ENCODE data around the gene HIF1A.
A peak's percentile ranks its signal among the peaks of the same experiment; 100 is the strongest.
"Not testable (repeated sequence)": the region's sequence is repeated elsewhere in the genome, so short reads cannot be mapped to it uniquely, and the experiment has no call there.

The HIF1A gene

GRCh38 chr14:61710853-61711817 is 15.8 kb downstream of the HIF1A start:
- DNase-seq = peak in 2 of 3 experiments; percentile 40 to 80

GRCh38 chr14:61712137-61712536 is 16.8 kb downstream of the HIF1A start:
- DNase-seq = no peak

- DNase-seq = no peak
Observed at GRCh38 chr14:61713724-61714437, 18.6 kb downstream of the HIF1A start.

- no peak for DNase-seq
Observed at GRCh38 chr14:61716956-61717355, 21.6 kb downstream of the HIF1A start.

GRCh38 chr14:61718039-61718438 is 22.7 kb downstream of the HIF1A start:
- DNase-seq = peak in 1 of 3 experiments; percentile 6

- no peak for DNase-seq
Observed at GRCh38 chr14:61719344-61720293, 24.3 kb downstream of the HIF1A start.

- DNase-seq = no peak
Observed at GRCh38 chr14:61720294-61720661, 25.0 kb downstream of the HIF1A start.

GRCh38 chr14:61720741-61721140 is 25.4 kb downstream of the HIF1A start:
- no peak for DNase-seq

GRCh38 chr14:61724133-61724532 is 28.8 kb downstream of the HIF1A start:
- DNase-seq = no peak

- no peak for DNase-seq
Observed at GRCh38 chr14:61726778-61727658, 31.7 kb downstream of the HIF1A start.

- peak in 2 of 3 experiments; percentile 21 to 43 for DNase-seq
Observed at GRCh38 chr14:61730756-61731373, 35.6 kb downstream of the HIF1A start.

GRCh38 chr14:61733972-61734371 is 38.7 kb downstream of the HIF1A start:
- DNase-seq = no peak

GRCh38 chr14:61736751-61737150 is 41.4 kb downstream of the HIF1A start:
- no peak for DNase-seq

- DNase-seq = no peak
Observed at GRCh38 chr14:61737915-61738314, 42.6 kb downstream of the HIF1A start.

GRCh38 chr14:61739133-61739532 is 43.8 kb downstream of the HIF1A start:
- no peak for DNase-seq

GRCh38 chr14:61742371-61742770 is 47.1 kb downstream of the HIF1A start:
- DNase-seq = no peak

GRCh38 chr14:61744238-61744637 is 48.9 kb downstream of the HIF1A start:
- DNase-seq = no peak

- DNase-seq = not testable (repeated sequence)
Observed at GRCh38 chr14:61746346-61746745, 51.0 kb downstream of the HIF1A start.

GRCh38 chr14:61746881-61747280 is 51.6 kb downstream of the HIF1A start:
- no peak for DNase-seq

GRCh38 chr14:61747342-61747741 is 52.0 kb downstream of the HIF1A start:
- no peak for DNase-seq

GRCh38 chr14:61749264-61749663 is 54.0 kb downstream of the HIF1A start:
- DNase-seq = no peak

Data from NCI-H1417 (cell line).